Fibroblast of skin of left quadriceps (primary cell): ENCODE results near the gene SDR39U1.
"Not testable (repeated sequence)": the region's sequence is repeated elsewhere in the genome, so short reads cannot be mapped to it uniquely, and the experiment has no call there.

Source experiments
- DNase-seq, 2 experiments: peaks; one replicate each; pipeline ENCODE4 v3.0.0-alpha.2; 2013; ENCODE audit warnings: low read depth in 2 of 2

Gene SDR39U1

GRCh38 chr14:24442240-24443052 lies at the start of gene SDR39U1:
TSS of gene SDR39U1 (minus strand) at chr14:24442776. CDS start at chr14:24442769, 7 bp downstream.
- DNase-seq = peak; percentile 98 to 99

- not testable (repeated sequence) for DNase-seq
Measured at GRCh38 chr14:24491586-24492408, 49.2 kb upstream of the SDR39U1 start.

- no peak for DNase-seq
Measured at GRCh38 chr14:24483604-24484252, 41.2 kb upstream of the SDR39U1 start.

- DNase-seq = not testable (repeated sequence)
Measured at GRCh38 chr14:24482699-24483303, 40.2 kb upstream of the SDR39U1 start.

- no peak for DNase-seq
Measured at GRCh38 chr14:24481622-24482324, 39.2 kb upstream of the SDR39U1 start.

- not testable (repeated sequence) for DNase-seq
Measured at GRCh38 chr14:24479999-24480398, 37.4 kb upstream of the SDR39U1 start.

GRCh38 chr14:24475261-24475660 lies 32.7 kb upstream of the SDR39U1 start:
- no peak for DNase-seq

GRCh38 chr14:24473211-24473610 lies 30.6 kb upstream of the SDR39U1 start:
- DNase-seq = no peak

- DNase-seq = not testable (repeated sequence)
Measured at GRCh38 chr14:24470450-24470849, 27.9 kb upstream of the SDR39U1 start.

GRCh38 chr14:24465805-24466204 lies 23.2 kb upstream of the SDR39U1 start:
- no peak for DNase-seq

- DNase-seq = no peak
Measured at GRCh38 chr14:24465368-24465767, 22.8 kb upstream of the SDR39U1 start.

- DNase-seq = no peak
Measured at GRCh38 chr14:24463884-24464785, 21.6 kb upstream of the SDR39U1 start.

GRCh38 chr14:24463017-24463883 lies 20.7 kb upstream of the SDR39U1 start:
- DNase-seq = no peak

- no peak for DNase-seq
Measured at GRCh38 chr14:24461336-24461735, 18.8 kb upstream of the SDR39U1 start.

- no peak for DNase-seq
Measured at GRCh38 chr14:24459331-24459730, 16.8 kb upstream of the SDR39U1 start.

GRCh38 chr14:24458736-24459135 lies 16.2 kb upstream of the SDR39U1 start:
- no peak for DNase-seq

- DNase-seq = no peak
Measured at GRCh38 chr14:24456980-24457379, 14.4 kb upstream of the SDR39U1 start.

GRCh38 chr14:24450828-24451227 lies 8.3 kb upstream of the SDR39U1 start:
- not testable (repeated sequence) for DNase-seq

- DNase-seq = no peak
Measured at GRCh38 chr14:24443053-24443665, 583 bp upstream of the SDR39U1 start.
